CD8-positive, alpha-beta memory T cell (primary cell): ENCODE results near the gene PCDH20. TPM values are rescaled to one million over a fixed set of nuclear protein-coding genes. Genes with fewer than 3 reads are reported as not detected.

ENCODE experiments used
- CTCF ChIA-PET: fragments of 350-600 bp; sonication (Branson Sonifier 250); formaldehyde crosslinking; loops from one replicate; lab custom pipeline; 2021; ENCODE audit warnings: antibody characterized with exemption; lab: Charles Lee
- POLR2A ChIA-PET: fragments of 350-600 bp; sonication (Branson Sonifier 250); formaldehyde crosslinking; loops from one replicate; lab custom pipeline; 2021; ENCODE audit warnings: antibody characterized with exemption; lab: Charles Lee
- DNase-seq, 5 donors: peaks; one replicate each; pipeline versions ENCODE4 v3.0.0 to v3.0.0-alpha.2; 2020 to 2022; ENCODE audit warnings: mixed read lengths in 1 of 5
- H3K27ac ChIP-seq: one replicate; pipeline ENCODE4 v1.7.0; 2013; ENCODE audit warnings: low read depth, mild to moderate bottlenecking, low read length, moderate library complexity
- H3K27me3 ChIP-seq: 2 replicates; pipeline ENCODE4 v1.7.0; 2013; ENCODE audit warnings: low read length, mild to moderate bottlenecking; ENCODE audit not compliant: insufficient read depth, poor library complexity, severe bottlenecking
- H3K36me3 ChIP-seq: 2 replicates; pipeline ENCODE4 v1.7.0; 2013; ENCODE audit warnings: mild to moderate bottlenecking, low read length, moderate library complexity; ENCODE audit not compliant: insufficient read depth
- H3K4me1 ChIP-seq: 2 replicates; pipeline ENCODE4 v1.7.0; 2013; ENCODE audit warnings: mild to moderate bottlenecking, low read length, moderate library complexity; ENCODE audit not compliant: insufficient read depth
- H3K4me3 ChIP-seq: 2 replicates; pipeline ENCODE4 v1.7.0; 2013; ENCODE audit warnings: mild to moderate bottlenecking, low read length
- H3K9me3 ChIP-seq: 2 replicates; pipeline ENCODE4 v1.7.0; 2013; ENCODE audit warnings: mild to moderate bottlenecking, low read length
- H3K27ac Mint-ChIP-seq, 8 donors: one replicate each; pipeline ENCODE4 v1.8.0; 2020 to 2021; ENCODE audit warnings: mixed read lengths in 8 of 8, mild to moderate bottlenecking in 6 of 8, inconsistent platforms in 3 of 8, moderate library complexity in 3 of 8
- H3K27me3 Mint-ChIP-seq, 2 donors: one replicate each; pipeline ENCODE4 v1.8.0; 2020 to 2021; ENCODE audit warnings: mixed read lengths in 2 of 2, mild to moderate bottlenecking in 1 of 2, moderate library complexity in 1 of 2
- H3K36me3 Mint-ChIP-seq, 3 donors: one replicate each; pipeline ENCODE4 v1.8.0; 2020 to 2021; ENCODE audit warnings: mixed read lengths in 3 of 3, inconsistent platforms in 1 of 3, mild to moderate bottlenecking in 1 of 3
- H3K4me1 Mint-ChIP-seq, 3 donors: one replicate each; pipeline ENCODE4 v1.8.0; 2020 to 2021; ENCODE audit warnings: mixed read lengths in 3 of 3, inconsistent platforms in 1 of 3, mild to moderate bottlenecking in 1 of 3
- H3K4me3 Mint-ChIP-seq, 7 donors: one replicate each; pipeline ENCODE4 v1.8.0; 2020 to 2021; ENCODE audit warnings: mixed read lengths in 7 of 7, mild to moderate bottlenecking in 6 of 7, moderate library complexity in 4 of 7, inconsistent platforms in 2 of 7
- H3K9me3 Mint-ChIP-seq, 5 donors: one replicate each; pipeline ENCODE4 v1.8.0; 2020 to 2022; ENCODE audit warnings: mixed read lengths in 5 of 5, mild to moderate bottlenecking in 3 of 5, moderate library complexity in 2 of 5, inconsistent platforms in 1 of 5
- polyA plus RNA-seq: library from polyadenylated mRNA; unstranded; fragments of 300-500 nt; fragmentation: Illumina TruSeq; gene quantifications from one replicate; pipeline ENCODE4 v1.2.3, GENCODE V29; 2021
- total RNA-seq, 2 experiments: library from RNA; stranded (reverse); gene quantifications; one replicate each; pipeline ENCODE4 v1.2.3, GENCODE V29; 2021

Gene PCDH20
- total RNA-seq (not detected), polyA plus RNA-seq (not detected)

- POLR2A ChIA-PET, result no interaction called here
- Histone ChIP-seq H3K9me3 (no peaks in the 10 kb centered on the region), H3K4me3 (no peak within 1 kb of the TSS), H3K4me1 (no peaks in the 10 kb centered on the region), H3K36me3 (no peaks in the 10 kb centered on the region), H3K27ac (no peak within 1 kb of the TSS), H3K27me3 (no peaks in the 10 kb centered on the region)
- Mint-ChIP-seq H3K36me3 (no peaks in the 10 kb centered on the region), H3K27ac (peak within 1 kb of the TSS in 1 of 8 donors; percentile 63), H3K9me3 (peaks cover 0 to 28% (median 12%) of the 10 kb centered on the region in 5 donors), H3K4me3 (no peak within 1 kb of the TSS), H3K4me1 (no peaks in the 10 kb centered on the region), H3K27me3 (peaks cover 8 to 21% of the 10 kb centered on the region in 2 donors)
- CTCF ChIA-PET, result no interaction called here
- DNase-seq, result no peak
These were observed at the start of gene PCDH20 for GRCh38 chr13:61415749-61416148. TSS of gene PCDH20 (minus strand) at chr13:61415849. CDS start at chr13:61415158, 691 bp downstream.

- Histone ChIP-seq H3K9me3 (no peaks in the 10 kb centered on the region), H3K27me3 (no peaks in the 10 kb centered on the region), H3K4me3 (no peak overlapping the region), H3K36me3 (no peaks in the 10 kb centered on the region), H3K27ac (no peak overlapping the region), H3K4me1 (no peaks in the 10 kb centered on the region)
- H3K27ac Mint-ChIP-seq, result no peak overlapping the region
- ChIA-PET CTCF (no interaction called here), POLR2A (no interaction called here)
- no peaks in the 10 kb centered on the region for H3K36me3 Mint-ChIP-seq
- H3K4me3 Mint-ChIP-seq, result no peak overlapping the region
- no peaks in the 10 kb centered on the region for H3K4me1 Mint-ChIP-seq
- no peak for DNase-seq
- no peaks in the 10 kb centered on the region for H3K27me3 Mint-ChIP-seq
- peaks cover 5 to 17% (median 8%) of the 10 kb centered on the region in 5 donors for H3K9me3 Mint-ChIP-seq
These were observed 47.4 kb upstream of the PCDH20 start for GRCh38 chr13:61463024-61463423.

- Mint-ChIP-seq H3K9me3 (peaks cover 4 to 23% (median 14%) of the 10 kb centered on the region in 5 donors), H3K36me3 (no peaks in the 10 kb centered on the region), H3K27ac (no peak overlapping the region), H3K27me3 (no peaks in the 10 kb centered on the region), H3K4me1 (no peaks in the 10 kb centered on the region), H3K4me3 (no peak overlapping the region)
- Histone ChIP-seq H3K27me3 (no peaks in the 10 kb centered on the region), H3K36me3 (no peaks in the 10 kb centered on the region), H3K4me3 (no peak overlapping the region), H3K9me3 (no peaks in the 10 kb centered on the region), H3K4me1 (no peaks in the 10 kb centered on the region), H3K27ac (no peak overlapping the region)
- CTCF ChIA-PET, result no interaction called here
- no peak for DNase-seq
- POLR2A ChIA-PET, result no interaction called here
These were observed 37.5 kb upstream of the PCDH20 start for GRCh38 chr13:61453121-61453520.

GRCh38 chr13:61432029-61432428, 16.4 kb upstream of the PCDH20 start:
- no peak for DNase-seq
- no peaks in the 10 kb centered on the region for H3K27me3 Mint-ChIP-seq
- peaks cover 0 to 26% (median 7%) of the 10 kb centered on the region in 5 donors for H3K9me3 Mint-ChIP-seq
- no peak overlapping the region for H3K4me3 Mint-ChIP-seq
- no peaks in the 10 kb centered on the region for H3K36me3 Mint-ChIP-seq
- POLR2A ChIA-PET, result no interaction called here
- CTCF ChIA-PET, result no interaction called here
- H3K27ac Mint-ChIP-seq, result no peak overlapping the region
- H3K4me3 ChIP-seq, result no peak overlapping the region
- no peaks in the 10 kb centered on the region for H3K36me3 ChIP-seq
- no peaks in the 10 kb centered on the region for H3K4me1 Mint-ChIP-seq
- no peaks in the 10 kb centered on the region for H3K9me3 ChIP-seq
- no peak overlapping the region for H3K27ac ChIP-seq
- H3K4me1 ChIP-seq, result no peaks in the 10 kb centered on the region
- no peaks in the 10 kb centered on the region for H3K27me3 ChIP-seq

- Histone ChIP-seq H3K27ac (no peak overlapping the region), H3K36me3 (no peaks in the 10 kb centered on the region), H3K4me3 (no peak overlapping the region), H3K4me1 (no peaks in the 10 kb centered on the region), H3K27me3 (no peaks in the 10 kb centered on the region), H3K9me3 (no peaks in the 10 kb centered on the region)
- no peaks in the 10 kb centered on the region for H3K36me3 Mint-ChIP-seq
- ChIA-PET POLR2A (no interaction called here), CTCF (no interaction called here)
- H3K9me3 Mint-ChIP-seq, result peaks cover 0 to 7% (median 5%) of the 10 kb centered on the region in 5 donors
- no peaks in the 10 kb centered on the region for H3K4me1 Mint-ChIP-seq
- H3K27ac Mint-ChIP-seq, result no peak overlapping the region
- H3K27me3 Mint-ChIP-seq, result no peaks in the 10 kb centered on the region
- H3K4me3 Mint-ChIP-seq, result no peak overlapping the region
- no peak for DNase-seq
These were observed 8.3 kb upstream of the PCDH20 start for GRCh38 chr13:61423915-61424314.

- H3K4me1 ChIP-seq, result no peaks in the 10 kb centered on the region
- Mint-ChIP-seq H3K27me3 (peaks cover 8 to 21% of the 10 kb centered on the region in 2 donors), H3K4me3 (no peak overlapping the region), H3K36me3 (no peaks in the 10 kb centered on the region), H3K9me3 (peaks cover 0 to 24% (median 8%) of the 10 kb centered on the region in 5 donors), H3K27ac (no peak overlapping the region), H3K4me1 (no peaks in the 10 kb centered on the region)
- no peak overlapping the region for H3K27ac ChIP-seq
- no peak overlapping the region for H3K4me3 ChIP-seq
- H3K9me3 ChIP-seq, result no peaks in the 10 kb centered on the region
- no peaks in the 10 kb centered on the region for H3K27me3 ChIP-seq
- no peak for DNase-seq
- no peaks in the 10 kb centered on the region for H3K36me3 ChIP-seq
- CTCF ChIA-PET, result no interaction called here
- POLR2A ChIA-PET, result no interaction called here
These were observed 1.5 kb upstream of the PCDH20 start for GRCh38 chr13:61417086-61417570.

GRCh38 chr13:61415058-61415721, 459 bp downstream of the PCDH20 start:
- DNase-seq, result no peak
- Mint-ChIP-seq H3K4me3 (no peak overlapping the region), H3K27ac (peak overlapping the region in 1 of 8 donors; percentile 63), H3K4me1 (no peaks in the 10 kb centered on the region), H3K36me3 (no peaks in the 10 kb centered on the region), H3K27me3 (peaks cover 8 to 21% of the 10 kb centered on the region in 2 donors), H3K9me3 (peaks cover 0 to 28% (median 12%) of the 10 kb centered on the region in 5 donors)
- no peaks in the 10 kb centered on the region for H3K4me1 ChIP-seq
- H3K36me3 ChIP-seq, result no peaks in the 10 kb centered on the region
- POLR2A ChIA-PET, result no interaction called here
- no peak overlapping the region for H3K27ac ChIP-seq
- CTCF ChIA-PET, result no interaction called here
- H3K9me3 ChIP-seq, result no peaks in the 10 kb centered on the region
- no peaks in the 10 kb centered on the region for H3K27me3 ChIP-seq
- no peak overlapping the region for H3K4me3 ChIP-seq

- H3K9me3 ChIP-seq, result no peaks in the 10 kb centered on the region
- DNase-seq, result no peak
- ChIA-PET POLR2A (no interaction called here), CTCF (no interaction called here)
- Mint-ChIP-seq H3K9me3 (peaks cover 0 to 28% (median 12%) of the 10 kb centered on the region in 5 donors), H3K36me3 (no peaks in the 10 kb centered on the region), H3K27ac (no peak overlapping the region), H3K27me3 (peaks cover 8 to 21% of the 10 kb centered on the region in 2 donors), H3K4me3 (no peak overlapping the region), H3K4me1 (no peaks in the 10 kb centered on the region)
- H3K4me1 ChIP-seq, result no peaks in the 10 kb centered on the region
- H3K27me3 ChIP-seq, result no peaks in the 10 kb centered on the region
- H3K36me3 ChIP-seq, result no peaks in the 10 kb centered on the region
- no peak overlapping the region for H3K27ac ChIP-seq
- no peak overlapping the region for H3K4me3 ChIP-seq
These were observed 977 bp downstream of the PCDH20 start for GRCh38 chr13:61414686-61415057.
